Measurements from ENCODE around the gene RNASE7. TPM values are rescaled to one million over a fixed set of nuclear protein-coding genes. Genes with fewer than 3 reads are reported as not detected.

Gene RNASE7
- total and polyA plus RNA-seq, 2 donors from 2014 or later = not detected

DNA sequence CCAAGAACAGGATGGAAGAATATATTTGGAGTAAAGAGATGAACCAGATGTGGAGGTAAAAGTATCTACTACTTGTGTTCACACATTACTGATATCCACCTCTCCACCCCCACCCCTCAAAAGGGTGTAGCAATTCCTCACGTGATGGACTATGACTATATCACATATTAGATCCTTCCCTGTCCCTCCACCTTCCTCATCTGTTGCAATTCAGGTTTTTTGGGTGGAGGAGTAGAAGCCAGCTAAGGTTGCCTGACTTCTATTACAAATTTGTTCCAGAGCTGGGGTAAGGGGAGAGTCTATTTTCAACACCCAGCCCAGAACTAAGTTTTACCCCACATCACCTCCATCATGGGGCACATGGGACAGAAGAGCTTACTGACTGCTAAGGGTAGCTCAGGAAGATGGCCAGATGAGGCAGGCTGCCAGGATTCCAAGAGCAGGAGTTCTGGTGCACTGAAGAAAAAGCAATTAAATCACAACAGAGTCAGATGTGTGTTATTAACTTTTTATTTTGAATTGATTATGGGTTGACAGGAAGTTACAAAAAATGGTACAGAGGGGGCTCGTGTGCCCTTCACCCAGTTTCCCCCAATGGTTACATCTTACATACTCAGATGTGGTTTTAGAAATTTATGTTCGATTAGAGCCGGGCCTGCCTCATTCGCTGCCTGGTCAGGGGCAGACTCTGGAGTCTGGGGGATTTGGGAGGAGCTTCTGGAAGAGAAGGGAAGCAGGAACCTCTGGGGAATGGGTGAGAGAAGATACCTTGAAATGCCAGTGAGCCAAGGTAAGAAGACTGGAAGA is 9.6 kb upstream of the RNASE7 start:
- Histone ChIP-seq H3K4me3 (ENCODE audit: low read length in 3 of 3) (no peak overlapping the region), H3K27ac (ENCODE audit: low read depth in 2 of 2, low read length in 2 of 2) (no peak overlapping the region), H3K9me3 (ENCODE audit: control insufficient read depth in 2 of 3, insufficient read depth in 1 of 3, low read length in 3 of 3) (no peaks in the 10 kb centered on the region), H3K9ac (ENCODE audit: low read length in 3 of 3) (no peak overlapping the region), H3K27me3 (ENCODE audit: control insufficient read depth, insufficient read depth, low read length) (no peaks in the 10 kb centered on the region), H3K36me3 (ENCODE audit: control insufficient read depth in 2 of 3, insufficient read depth in 3 of 3, low read length in 3 of 3) (no peaks in the 10 kb centered on the region), H3K4me1 (ENCODE audit: control insufficient read depth in 2 of 3, insufficient read depth in 2 of 3, low read depth in 1 of 3, low read length in 3 of 3) (no peaks in the 10 kb centered on the region)
- intact Hi-C loops (cut with DNase I) = no loop called here
- FAIRE-seq = no peak
- TF ChIP-seq, protein P1, sequence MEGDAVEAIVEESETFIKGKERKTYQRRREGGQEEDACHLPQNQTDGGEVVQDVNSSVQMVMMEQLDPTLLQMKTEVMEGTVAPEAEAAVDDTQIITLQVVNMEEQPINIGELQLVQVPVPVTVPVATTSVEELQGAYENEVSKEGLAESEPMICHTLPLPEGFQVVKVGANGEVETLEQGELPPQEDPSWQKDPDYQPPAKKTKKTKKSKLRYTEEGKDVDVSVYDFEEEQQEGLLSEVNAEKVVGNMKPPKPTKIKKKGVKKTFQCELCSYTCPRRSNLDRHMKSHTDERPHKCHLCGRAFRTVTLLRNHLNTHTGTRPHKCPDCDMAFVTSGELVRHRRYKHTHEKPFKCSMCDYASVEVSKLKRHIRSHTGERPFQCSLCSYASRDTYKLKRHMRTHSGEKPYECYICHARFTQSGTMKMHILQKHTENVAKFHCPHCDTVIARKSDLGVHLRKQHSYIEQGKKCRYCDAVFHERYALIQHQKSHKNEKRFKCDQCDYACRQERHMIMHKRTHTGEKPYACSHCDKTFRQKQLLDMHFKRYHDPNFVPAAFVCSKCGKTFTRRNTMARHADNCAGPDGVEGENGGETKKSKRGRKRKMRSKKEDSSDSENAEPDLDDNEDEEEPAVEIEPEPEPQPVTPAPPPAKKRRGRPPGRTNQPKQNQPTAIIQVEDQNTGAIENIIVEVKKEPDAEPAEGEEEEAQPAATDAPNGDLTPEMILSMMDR (IDR thresholded peaks at IDR 0.05; ENCODE audit: borderline replicate concordance, extremely low read depth, insufficient read depth) = no peak
- no peak for DNase-seq

DNA sequence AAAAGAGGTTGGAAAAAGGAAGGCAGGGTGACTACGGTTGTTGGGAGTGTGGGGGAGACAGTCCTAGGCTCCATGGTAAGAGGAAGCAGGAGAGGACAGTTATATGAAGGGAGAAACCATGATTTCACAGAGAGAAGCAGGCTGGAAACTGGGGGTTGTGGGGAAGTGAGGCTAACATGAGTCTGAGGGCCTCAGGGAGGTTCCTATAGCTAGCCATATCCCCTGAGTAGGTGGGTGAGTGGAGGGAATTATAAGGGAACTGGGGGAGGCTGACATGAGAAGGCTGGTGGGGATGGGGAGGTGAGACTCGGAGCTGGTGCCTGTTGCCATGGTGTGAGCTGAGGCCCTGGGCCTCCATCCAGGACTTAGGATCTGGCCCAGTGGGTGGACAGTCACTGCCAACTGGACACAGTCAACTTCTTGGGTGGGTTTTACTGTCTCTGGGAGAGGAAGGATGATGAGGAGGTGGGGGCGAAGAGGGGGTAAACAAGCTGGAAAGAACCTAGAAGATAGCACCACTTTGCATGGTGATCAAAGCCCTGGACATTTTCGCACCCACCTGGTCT is 8.9 kb upstream of the RNASE7 start:
- H3K9ac ChIP-seq (ENCODE audit: low read length in 3 of 3) = no peak overlapping the region
- FAIRE-seq (no peak), DNase-seq (no peak)
- no peaks in the 10 kb centered on the region for H3K36me3 ChIP-seq (ENCODE audit: control insufficient read depth in 2 of 3, insufficient read depth in 3 of 3, low read length in 3 of 3)
- H3K4me3 ChIP-seq (ENCODE audit: low read length in 3 of 3) = no peak overlapping the region
- H3K27me3 ChIP-seq (ENCODE audit: control insufficient read depth, insufficient read depth, low read length) = no peaks in the 10 kb centered on the region
- intact Hi-C loops (cut with DNase I) = no loop called here
- TF ChIP-seq, protein P1 (IDR thresholded peaks at IDR 0.05; ENCODE audit: borderline replicate concordance, extremely low read depth, insufficient read depth) = no peak
- H3K9me3 ChIP-seq (ENCODE audit: control insufficient read depth in 2 of 3, insufficient read depth in 1 of 3, low read length in 3 of 3) = no peaks in the 10 kb centered on the region
- H3K4me1 ChIP-seq (ENCODE audit: control insufficient read depth in 2 of 3, insufficient read depth in 2 of 3, low read depth in 1 of 3, low read length in 3 of 3) = peaks cover 0 to 2% (median 0%) of the 10 kb centered on the region in 3 donors
- H3K27ac ChIP-seq (ENCODE audit: low read depth in 2 of 2, low read length in 2 of 2) = no peak overlapping the region

DNA sequence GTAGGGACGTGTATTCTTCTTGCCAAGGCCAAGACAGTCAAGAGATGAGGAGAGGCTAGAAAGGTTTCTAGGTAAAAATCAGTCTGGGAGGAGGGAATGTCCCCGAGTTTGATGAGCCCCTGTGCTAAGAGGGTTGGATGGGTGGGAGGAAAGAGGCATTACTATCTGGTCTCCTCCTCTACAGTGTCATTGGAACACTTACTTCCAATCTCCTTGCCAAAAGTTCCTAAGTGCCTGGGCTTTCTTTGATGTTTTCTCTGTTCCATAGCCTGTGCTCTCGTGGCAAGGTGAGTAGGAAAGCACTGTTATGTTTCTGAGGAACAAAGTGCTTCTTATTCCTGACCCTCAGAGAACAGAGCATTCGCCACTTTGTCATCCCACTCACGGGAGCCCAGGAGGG is 7.5 kb upstream of the RNASE7 start, which contains the start of gene RNASE13:
Gene RNASE13 (minus strand): TSS at position 101 of the 400 bp plus-strand sequence. CDS start 519 bp downstream, outside the sequence.
- H3K9me3 ChIP-seq (ENCODE audit: control insufficient read depth in 2 of 3, insufficient read depth in 1 of 3, low read length in 3 of 3) = no peaks in the 10 kb centered on the region
- FAIRE-seq (no peak), DNase-seq (no peak)
- H3K4me3 ChIP-seq (ENCODE audit: low read length in 3 of 3) = no peak within 1 kb of the TSS
- no peak within 1 kb of the TSS for H3K9ac ChIP-seq (ENCODE audit: low read length in 3 of 3)
- intact Hi-C loops (cut with DNase I) = no loop called here
- H3K27ac ChIP-seq (ENCODE audit: low read depth in 2 of 2, low read length in 2 of 2) = no peak within 1 kb of the TSS
- no peaks in the 10 kb centered on the region for H3K36me3 ChIP-seq (ENCODE audit: control insufficient read depth in 2 of 3, insufficient read depth in 3 of 3, low read length in 3 of 3)
- H3K4me1 ChIP-seq (ENCODE audit: control insufficient read depth in 2 of 3, insufficient read depth in 2 of 3, low read depth in 1 of 3, low read length in 3 of 3) = peaks cover 5 to 13% (median 8%) of the 10 kb centered on the region in 3 donors
- TF ChIP-seq, protein P1 (IDR thresholded peaks at IDR 0.05; ENCODE audit: borderline replicate concordance, extremely low read depth, insufficient read depth) = no peak
- H3K27me3 ChIP-seq (ENCODE audit: control insufficient read depth, insufficient read depth, low read length) = no peaks in the 10 kb centered on the region
